ENCODE data around the gene TRERF1.

DNA sequence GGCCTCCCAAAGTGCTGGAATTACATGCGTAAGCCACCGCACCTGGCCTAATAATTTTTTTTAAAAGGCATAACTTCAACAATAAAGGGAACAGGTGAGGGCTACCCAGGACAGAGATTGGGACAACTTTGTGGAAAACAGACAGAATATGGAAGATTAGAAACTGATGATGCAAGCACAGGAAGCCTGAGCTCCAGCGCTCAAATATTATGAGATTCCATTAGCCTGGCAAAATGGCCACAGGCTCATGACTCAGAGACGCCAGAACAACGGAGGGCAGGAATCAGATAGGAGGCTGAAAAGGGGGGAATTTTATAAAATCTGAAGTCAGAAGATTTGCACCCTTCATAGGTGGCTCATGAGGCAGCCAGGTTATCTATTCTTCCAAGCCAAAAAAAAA is 131.0 kb downstream of the TRERF1 start:
- no peak for TF ChIP-seq EZH2 (IDR thresholded peaks at IDR 0.05; ENCODE audit: low read depth, unreplicated experiment)
- no peak for TF ChIP-seq EZH2phosphoT487 (IDR thresholded peaks at IDR 0.05; ENCODE audit: unreplicated experiment)
- TF ChIP-seq, protein P1, sequence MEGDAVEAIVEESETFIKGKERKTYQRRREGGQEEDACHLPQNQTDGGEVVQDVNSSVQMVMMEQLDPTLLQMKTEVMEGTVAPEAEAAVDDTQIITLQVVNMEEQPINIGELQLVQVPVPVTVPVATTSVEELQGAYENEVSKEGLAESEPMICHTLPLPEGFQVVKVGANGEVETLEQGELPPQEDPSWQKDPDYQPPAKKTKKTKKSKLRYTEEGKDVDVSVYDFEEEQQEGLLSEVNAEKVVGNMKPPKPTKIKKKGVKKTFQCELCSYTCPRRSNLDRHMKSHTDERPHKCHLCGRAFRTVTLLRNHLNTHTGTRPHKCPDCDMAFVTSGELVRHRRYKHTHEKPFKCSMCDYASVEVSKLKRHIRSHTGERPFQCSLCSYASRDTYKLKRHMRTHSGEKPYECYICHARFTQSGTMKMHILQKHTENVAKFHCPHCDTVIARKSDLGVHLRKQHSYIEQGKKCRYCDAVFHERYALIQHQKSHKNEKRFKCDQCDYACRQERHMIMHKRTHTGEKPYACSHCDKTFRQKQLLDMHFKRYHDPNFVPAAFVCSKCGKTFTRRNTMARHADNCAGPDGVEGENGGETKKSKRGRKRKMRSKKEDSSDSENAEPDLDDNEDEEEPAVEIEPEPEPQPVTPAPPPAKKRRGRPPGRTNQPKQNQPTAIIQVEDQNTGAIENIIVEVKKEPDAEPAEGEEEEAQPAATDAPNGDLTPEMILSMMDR (conservative IDR thresholded peaks at IDR 0.05; ENCODE audit: low read depth in 2 of 2) = no peak

Measured in GM23338 (cell line).